Fibroblast of the aortic adventitia (primary cell): Measurements from ENCODE around the gene GDF10. TPM values are rescaled to one million over a fixed set of nuclear protein-coding genes. Genes with fewer than 3 reads are reported as not detected.

ENCODE experiments used
- DNase-seq: peaks from one replicate; pipeline ENCODE4 v3.0.0-alpha.2; 2010; ENCODE audit warnings: low read depth
- H3K4me3 ChIP-seq: 2 replicates; pipeline ENCODE4 v1.5.1; 2011; ENCODE audit warnings: low read depth, mild to moderate bottlenecking, control low read depth, low read length, moderate library complexity
- CTCF ChIP-seq: IDR thresholded peaks from 2 replicates; pipeline ENCODE4 v1.5.1; 2011; ENCODE audit warnings: mild to moderate bottlenecking, low read length, control low read depth, inconsistent platforms; ENCODE audit not compliant: insufficient read depth
- total RNA-seq: library from RNA; depleted of rRNA; stranded (reverse); fragments of >200 nt; gene quantifications from 2 replicates; pipeline ENCODE4 v1.2.3, GENCODE V29; 2012; ENCODE audit warnings: low replicate concordance

The GDF10 gene
- total RNA-seq, 1 donor, result 11.1 TPM

GRCh38 chr10:47322300-47323061 lies 22.5 kb downstream of the GDF10 start, which contains the start of gene GDF2:
Gene GDF2 (plus strand): TSS chr10:47322454. CDS start chr10:47322669, 215 bp downstream.
- no peak within 1 kb of the TSS for H3K4me3 ChIP-seq
- TF ChIP-seq CTCF, result no peak
- DNase-seq, result no peak

- no peak for TF ChIP-seq CTCF
- no peak overlapping the region for H3K4me3 ChIP-seq
- DNase-seq, result no peak
Observed at GRCh38 chr10:47323087-47323486, 23.1 kb downstream of the GDF10 start.

GRCh38 chr10:47323636-47324296 lies 23.8 kb downstream of the GDF10 start:
- H3K4me3 ChIP-seq, result no peak overlapping the region
- DNase-seq, result no peak

GRCh38 chr10:47325303-47326291 lies 25.6 kb downstream of the GDF10 start:
- H3K4me3 ChIP-seq, result no peak overlapping the region
- no peak for DNase-seq
- TF ChIP-seq CTCF, result no peak

More at GRCh38 chr10:47323636-47324296, 23.8 kb downstream of the GDF10 start:
- TF ChIP-seq CTCF, result no peak

- TF ChIP-seq CTCF, result no peak
- H3K4me3 ChIP-seq, result no peak overlapping the region
- no peak for DNase-seq
Observed at GRCh38 chr10:47326306-47326926, 26.4 kb downstream of the GDF10 start.

GRCh38 chr10:47326927-47327330 lies 26.9 kb downstream of the GDF10 start:
- TF ChIP-seq CTCF, result no peak
- no peak for DNase-seq
- H3K4me3 ChIP-seq, result no peak overlapping the region
